Measurements from ENCODE around the gene SLC5A12.

Gene SLC5A12

GRCh38 chr11:26731084-26731456, 9.2 kb upstream of the SLC5A12 start:
- no peak for TF ChIP-seq CTCF (IDR thresholded peaks at IDR 0.05; ENCODE audit: low read depth, low read length)
- H3K4me3 ChIP-seq (ENCODE audit: low read depth, low read length) = no peak overlapping the region
- no peaks in the 10 kb centered on the region for H3K4me1 ChIP-seq
- no peaks in the 10 kb centered on the region for H3K27me3 ChIP-seq
- no peaks in the 10 kb centered on the region for H3K36me3 ChIP-seq
- no peaks in the 10 kb centered on the region for H3K9me3 ChIP-seq
- no peak for DNase-seq

GRCh38 chr11:26730414-26731083, 8.7 kb upstream of the SLC5A12 start:
- Histone ChIP-seq H3K9me3 (no peaks in the 10 kb centered on the region), H3K36me3 (no peaks in the 10 kb centered on the region), H3K4me3 (ENCODE audit: low read depth, low read length) (no peak overlapping the region), H3K4me1 (no peaks in the 10 kb centered on the region), H3K27me3 (no peaks in the 10 kb centered on the region)
- no peak for TF ChIP-seq CTCF (IDR thresholded peaks at IDR 0.05; ENCODE audit: low read depth, low read length)
- DNase-seq = no peak

GRCh38 chr11:26729284-26729683, 7.4 kb upstream of the SLC5A12 start:
- Histone ChIP-seq H3K36me3 (no peaks in the 10 kb centered on the region), H3K9me3 (no peaks in the 10 kb centered on the region), H3K4me3 (ENCODE audit: low read depth, low read length) (no peak overlapping the region), H3K4me1 (no peaks in the 10 kb centered on the region), H3K27me3 (no peaks in the 10 kb centered on the region)
- no peak for TF ChIP-seq CTCF (IDR thresholded peaks at IDR 0.05; ENCODE audit: low read depth, low read length)
- DNase-seq = no peak

- TF ChIP-seq CTCF (IDR thresholded peaks at IDR 0.05; ENCODE audit: low read depth, low read length) = no peak
- H3K4me3 ChIP-seq (ENCODE audit: low read depth, low read length) = no peak overlapping the region
- no peaks in the 10 kb centered on the region for H3K9me3 ChIP-seq
- no peaks in the 10 kb centered on the region for H3K4me1 ChIP-seq
- no peaks in the 10 kb centered on the region for H3K27me3 ChIP-seq
- DNase-seq = no peak
- no peaks in the 10 kb centered on the region for H3K36me3 ChIP-seq
Observed at GRCh38 chr11:26726960-26727359, 5.1 kb upstream of the SLC5A12 start.

- Histone ChIP-seq H3K27me3 (no peaks in the 10 kb centered on the region), H3K4me1 (no peaks in the 10 kb centered on the region), H3K36me3 (no peaks in the 10 kb centered on the region), H3K9me3 (no peaks in the 10 kb centered on the region), H3K4me3 (ENCODE audit: low read depth, low read length) (no peak overlapping the region)
- no peak for TF ChIP-seq CTCF (IDR thresholded peaks at IDR 0.05; ENCODE audit: low read depth, low read length)
- no peak for DNase-seq
Observed at GRCh38 chr11:26719998-26720397, 1.9 kb downstream of the SLC5A12 start.

- no peaks in the 10 kb centered on the region for H3K36me3 ChIP-seq
- H3K9me3 ChIP-seq = no peaks in the 10 kb centered on the region
- no peak overlapping the region for H3K4me3 ChIP-seq (ENCODE audit: low read depth, low read length)
- H3K27me3 ChIP-seq = no peaks in the 10 kb centered on the region
- no peak for TF ChIP-seq CTCF (IDR thresholded peaks at IDR 0.05; ENCODE audit: low read depth, low read length)
- no peak for DNase-seq
- no peaks in the 10 kb centered on the region for H3K4me1 ChIP-seq
Observed at GRCh38 chr11:26719289-26719973, 2.4 kb downstream of the SLC5A12 start.
